HG03571 (cell line): ENCODE data around the gene APOL4.
"Not testable (repeated sequence)": the region's sequence is repeated elsewhere in the genome, so short reads cannot be mapped to it uniquely, and the experiment has no call there.

ENCODE experiments used
- ATAC-seq: cut with Tn5 transposase; IDR thresholded peaks from one replicate; pipeline ENCODE4 v1.9.1; 2021; ENCODE audit not compliant: unreplicated experiment

APOL4 gene

DNA sequence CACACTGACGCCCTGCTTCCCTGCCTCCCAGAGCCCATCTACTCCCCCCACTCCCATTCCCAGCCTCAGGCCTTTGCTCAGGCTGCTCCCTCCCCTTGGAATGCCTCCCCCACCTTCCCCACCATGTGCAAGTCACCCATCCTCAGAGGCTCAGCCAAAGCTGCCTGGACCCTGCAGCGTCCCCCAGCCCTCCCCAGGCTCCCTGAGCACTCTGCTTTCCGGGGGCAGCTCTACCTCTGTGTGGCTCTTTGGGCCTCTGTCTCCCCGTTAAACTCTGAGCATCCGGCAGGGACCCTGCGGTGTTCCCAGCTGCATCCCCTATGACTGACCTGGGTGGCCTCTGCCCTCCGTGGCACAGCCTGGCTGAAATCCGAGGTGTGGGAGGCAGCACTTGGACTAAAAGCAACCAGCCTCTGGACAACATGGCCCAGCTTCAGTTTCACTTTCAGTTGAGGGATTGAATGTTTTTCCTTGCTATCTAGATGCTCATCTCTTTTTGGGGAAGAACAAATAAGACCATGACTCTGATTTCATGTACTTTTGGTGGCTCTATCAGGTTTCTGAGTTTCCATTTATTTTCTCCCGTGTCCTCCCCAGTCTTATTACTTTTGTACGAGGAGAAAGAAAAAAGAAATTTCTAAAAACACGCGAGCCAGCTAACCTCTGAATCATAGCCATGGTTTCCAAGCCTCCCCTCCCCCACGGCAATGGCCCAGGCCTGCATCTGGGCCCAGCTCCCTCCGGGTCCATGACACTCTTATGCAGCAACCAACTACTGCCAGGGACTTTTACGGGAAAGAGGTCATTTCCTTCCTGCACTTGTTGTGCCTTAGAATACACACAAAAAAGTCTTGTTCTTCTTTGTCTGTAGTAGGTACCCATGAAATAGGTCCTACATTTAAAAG lies 44.8 kb downstream of the APOL4 start:
- ATAC-seq = no peak

DNA sequence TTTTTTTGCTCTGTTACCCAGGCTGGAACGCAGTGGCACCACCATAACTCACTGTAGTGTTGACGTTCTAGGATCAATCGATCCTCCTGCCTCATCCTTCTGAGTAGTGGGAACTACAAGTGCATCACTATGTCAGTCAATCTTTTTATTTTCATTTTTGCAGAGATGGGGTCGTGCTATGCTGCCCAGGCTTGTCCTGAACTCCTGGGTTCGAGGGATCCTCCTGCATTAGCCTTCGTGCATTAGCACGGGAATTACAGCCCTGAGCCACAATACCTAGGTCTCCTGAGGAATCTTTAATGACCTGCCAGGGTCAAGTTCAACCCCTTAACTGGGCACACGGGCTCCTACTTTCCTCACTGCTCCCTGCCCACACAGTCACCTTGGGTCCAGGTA lies 45.5 kb downstream of the APOL4 start:
- ATAC-seq = no peak

DNA sequence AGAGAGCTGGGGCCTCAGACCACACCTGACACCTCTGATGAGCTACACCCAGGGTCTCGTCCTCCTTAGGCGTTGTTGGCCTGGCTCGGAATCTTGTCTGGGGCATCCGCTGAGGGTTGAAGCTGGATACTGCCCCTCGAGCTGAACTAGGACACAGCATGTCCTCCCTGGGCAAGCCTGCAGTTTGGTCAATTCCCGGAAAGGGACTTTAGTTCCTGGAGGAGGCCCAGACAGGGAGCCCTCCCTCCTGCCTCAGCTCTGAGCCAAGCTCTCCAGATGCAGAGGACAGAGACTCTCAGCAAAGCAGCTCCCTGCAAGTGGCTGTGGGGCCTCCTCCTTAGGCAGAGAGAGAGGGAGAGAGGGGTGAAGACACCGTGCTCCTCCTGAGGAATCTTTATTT lies 45.9 kb downstream of the APOL4 start:
- no peak for ATAC-seq

DNA sequence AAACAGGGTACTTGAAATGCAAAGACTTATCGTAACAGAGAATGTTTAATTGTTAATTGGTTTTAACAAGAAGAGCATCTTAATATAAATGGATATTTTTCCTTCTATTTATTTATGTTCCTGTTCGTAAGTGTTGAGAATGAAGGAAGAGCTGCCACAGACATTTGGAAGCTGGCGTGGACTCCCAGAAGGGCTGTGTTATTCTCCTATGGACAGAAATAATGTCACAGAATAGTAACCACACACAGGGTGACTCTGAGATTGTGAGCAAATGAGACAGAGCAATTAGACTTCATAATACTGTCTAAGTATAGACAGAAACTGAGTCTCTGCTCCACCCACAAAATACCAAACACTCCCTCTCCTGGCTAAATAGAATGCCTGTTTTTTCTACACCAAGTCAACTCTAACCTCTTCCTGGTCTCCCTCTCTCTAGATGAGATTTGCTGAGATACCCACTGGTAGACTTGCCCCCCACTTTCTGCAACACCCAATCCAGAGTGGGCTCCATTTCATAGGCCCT lies 47.1 kb downstream of the APOL4 start:
- no peak for ATAC-seq

DNA sequence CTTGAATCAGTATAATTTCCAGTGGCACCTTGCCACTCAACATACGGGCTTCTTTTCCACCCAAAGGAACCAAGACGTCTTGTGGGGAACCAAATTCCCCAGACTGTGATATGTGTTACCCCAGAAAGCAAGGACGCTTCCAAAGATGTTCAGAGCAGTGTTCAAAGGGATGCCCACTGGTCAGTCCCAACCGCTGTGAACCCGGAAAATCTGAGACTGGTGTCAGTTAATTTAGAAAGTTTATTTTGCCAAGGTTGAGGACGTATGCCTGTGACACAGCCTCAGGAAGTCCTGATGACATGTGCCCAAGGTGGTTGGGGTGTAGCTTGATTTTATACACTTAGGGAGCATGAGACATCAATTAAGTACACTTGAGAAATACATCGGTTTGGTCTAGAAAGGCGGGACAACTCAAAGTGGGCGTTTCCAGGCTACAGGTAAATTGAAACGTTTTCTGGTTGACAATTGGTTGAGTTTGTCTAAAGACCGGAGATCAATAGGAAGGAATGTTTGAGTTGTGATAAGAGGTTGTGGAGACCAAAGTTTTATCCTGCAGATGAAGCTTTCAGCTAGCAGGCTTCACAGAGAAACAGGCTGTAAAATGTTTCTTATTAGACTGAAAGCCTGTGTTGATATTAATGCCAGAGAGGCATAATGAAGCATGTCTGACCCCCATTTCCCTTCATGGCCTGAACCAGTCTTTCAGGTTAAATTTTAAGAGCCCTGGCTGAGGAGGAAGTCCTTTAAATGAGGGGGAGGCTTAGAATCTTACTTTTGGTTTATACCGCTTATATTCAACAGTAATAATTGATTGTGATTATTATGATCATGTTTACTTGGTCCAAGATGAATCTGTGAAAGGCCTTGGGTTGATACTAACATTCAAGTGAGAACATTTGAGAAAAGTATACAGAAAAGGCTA lies 47.8 kb downstream of the APOL4 start:
- no peak for ATAC-seq

DNA sequence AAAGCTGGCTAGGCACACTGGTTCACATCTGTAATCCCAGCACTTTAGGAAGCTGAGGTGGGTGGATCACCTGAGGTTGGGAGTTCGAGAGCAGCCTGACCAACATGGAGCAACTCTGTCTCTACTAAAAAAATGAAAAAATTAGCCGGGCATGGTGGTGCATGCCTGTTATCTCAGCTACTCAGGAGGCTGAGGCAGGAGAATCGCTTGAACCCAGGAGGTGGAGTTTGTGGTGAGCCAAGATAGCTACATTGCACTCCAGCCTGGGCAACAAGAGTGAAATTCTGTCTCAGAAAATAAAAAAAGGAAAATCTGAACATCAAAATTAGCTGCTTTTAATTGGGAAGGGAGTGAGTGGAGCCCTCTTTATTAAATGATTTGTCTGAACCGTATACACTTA lies 48.8 kb downstream of the APOL4 start:
- not testable (repeated sequence) for ATAC-seq

DNA sequence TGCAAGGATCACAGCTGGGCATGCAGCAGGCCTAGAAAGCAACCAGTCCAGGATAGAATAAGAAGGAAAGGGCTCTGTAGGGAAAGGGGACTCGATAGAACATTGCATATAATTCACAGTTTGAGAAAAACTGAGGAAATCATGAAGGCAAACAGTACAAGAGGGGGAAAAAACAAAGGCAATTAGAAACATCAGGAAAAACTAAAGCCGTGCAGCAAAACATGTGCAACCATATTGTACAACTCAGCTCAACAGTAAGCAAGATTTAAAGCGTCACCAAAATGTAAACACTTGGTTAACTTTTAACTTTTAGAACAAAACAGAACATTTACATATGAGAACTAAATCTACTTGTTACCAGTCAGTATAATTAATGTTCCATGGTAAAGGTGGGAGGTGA lies 49.5 kb downstream of the APOL4 start:
- ATAC-seq = no peak

DNA sequence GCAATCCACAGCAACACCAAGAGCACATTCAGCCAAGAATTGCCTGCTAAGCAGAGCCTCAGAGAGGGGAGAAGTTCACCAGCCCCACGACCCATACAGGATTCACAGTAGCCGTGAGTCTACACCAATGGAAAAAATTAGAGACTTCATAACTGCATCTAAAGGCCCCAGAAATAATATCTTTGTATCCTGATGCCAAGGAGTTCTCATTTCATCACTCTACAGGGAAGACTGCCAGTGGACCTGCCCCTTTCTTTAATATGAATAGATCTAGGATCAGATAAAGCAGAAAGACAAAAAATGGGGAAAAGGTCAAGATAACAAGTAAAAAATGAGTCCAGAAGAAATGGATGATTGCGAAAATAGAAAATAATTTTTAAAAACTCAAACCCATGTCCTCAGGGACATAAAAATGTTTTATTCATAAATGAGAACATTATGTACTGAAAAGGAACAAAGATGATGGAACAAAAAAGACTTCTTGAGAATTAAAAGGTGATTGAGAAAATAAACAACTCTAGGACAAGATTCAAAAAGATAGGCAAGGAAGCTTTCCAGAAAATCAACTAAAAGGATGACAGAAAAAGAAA lies 50.5 kb downstream of the APOL4 start:
- no peak for ATAC-seq

DNA sequence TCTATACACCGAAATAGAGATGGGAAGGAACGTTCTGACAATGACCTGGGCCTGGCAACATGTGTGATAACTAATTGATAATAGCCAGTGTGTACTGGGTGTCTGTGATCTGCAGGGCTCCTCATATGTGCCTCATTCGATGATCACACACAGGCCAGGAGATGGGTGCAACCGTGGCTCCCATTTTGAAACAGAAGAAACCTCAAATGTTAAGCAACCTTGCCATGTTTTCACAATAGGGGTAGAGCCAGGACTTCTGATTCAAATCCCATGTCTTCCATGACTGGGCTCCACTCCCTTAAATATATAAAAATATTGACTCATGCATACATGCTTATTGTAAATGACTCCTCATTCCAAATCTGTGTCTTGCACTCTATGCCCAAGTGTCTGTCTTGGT lies 52.2 kb downstream of the APOL4 start:
- no peak for ATAC-seq

DNA sequence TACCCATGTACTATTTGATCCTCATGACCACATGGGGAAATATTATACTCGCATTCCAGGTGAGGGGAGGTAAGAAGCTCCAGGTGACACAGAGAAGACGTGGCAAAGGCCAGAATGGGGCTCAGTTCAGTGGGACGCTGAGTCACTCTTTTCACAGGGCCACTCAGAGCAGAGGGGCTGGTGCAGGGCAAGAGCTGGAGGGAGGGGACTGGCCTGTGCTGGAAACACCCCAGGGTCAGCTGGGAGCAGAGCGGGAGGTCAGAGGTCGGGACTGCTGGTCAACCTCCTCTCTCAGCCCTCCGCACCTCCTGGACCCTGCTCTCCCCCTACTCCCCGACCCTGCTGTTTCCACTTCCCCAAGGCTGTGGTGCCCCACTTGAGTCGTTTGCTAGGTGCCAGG lies 53.2 kb downstream of the APOL4 start:
- no peak for ATAC-seq

DNA sequence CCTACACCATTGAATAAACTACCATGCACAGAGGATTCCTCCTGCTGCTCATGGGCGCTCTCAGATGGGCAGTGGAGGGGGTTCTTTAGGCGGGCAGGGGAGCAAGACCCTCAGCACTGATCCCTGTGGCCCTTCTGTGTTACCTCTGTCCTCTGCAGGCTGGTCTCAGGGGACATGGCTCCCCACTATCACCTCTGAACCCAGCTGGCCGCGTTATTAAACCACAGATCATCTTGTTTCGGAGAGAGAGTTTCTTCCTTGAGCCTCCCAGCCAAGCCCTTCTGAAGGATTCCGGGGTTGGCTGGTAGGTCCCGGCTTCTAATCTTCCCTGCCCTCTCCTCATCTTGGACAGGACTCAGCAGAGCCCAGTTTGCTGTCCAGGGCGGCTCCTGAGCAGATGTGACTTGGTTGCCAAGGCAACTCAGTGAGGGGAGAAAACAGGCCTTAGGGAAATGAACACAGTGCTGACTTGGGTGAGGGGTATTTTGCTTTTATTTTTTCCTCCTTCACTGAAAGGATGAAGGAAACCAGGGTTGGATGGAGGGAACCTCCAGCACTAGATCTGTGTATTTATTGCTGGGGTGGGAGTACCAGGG lies 54.3 kb downstream of the APOL4 start:
- no peak for ATAC-seq

DNA sequence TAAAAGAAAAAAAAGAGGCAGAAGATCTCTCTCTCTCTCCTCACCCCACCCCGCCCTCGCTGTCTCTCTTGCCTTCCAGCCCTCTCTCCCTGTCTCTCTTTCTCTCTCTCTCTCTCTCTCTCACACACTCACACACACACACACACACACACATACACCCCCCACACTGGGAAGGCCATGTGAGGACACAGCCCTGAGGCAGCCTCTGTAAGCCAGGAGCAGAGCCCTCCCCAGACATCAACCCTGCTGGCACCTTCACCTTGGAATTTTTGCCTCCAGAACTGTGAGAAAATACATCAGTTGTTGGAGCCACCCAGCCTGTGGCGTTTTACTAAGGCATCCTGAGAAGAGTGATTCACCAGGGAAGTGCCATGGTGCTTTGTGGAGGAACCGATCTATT lies 55.7 kb downstream of the APOL4 start:
- ATAC-seq = no peak

DNA sequence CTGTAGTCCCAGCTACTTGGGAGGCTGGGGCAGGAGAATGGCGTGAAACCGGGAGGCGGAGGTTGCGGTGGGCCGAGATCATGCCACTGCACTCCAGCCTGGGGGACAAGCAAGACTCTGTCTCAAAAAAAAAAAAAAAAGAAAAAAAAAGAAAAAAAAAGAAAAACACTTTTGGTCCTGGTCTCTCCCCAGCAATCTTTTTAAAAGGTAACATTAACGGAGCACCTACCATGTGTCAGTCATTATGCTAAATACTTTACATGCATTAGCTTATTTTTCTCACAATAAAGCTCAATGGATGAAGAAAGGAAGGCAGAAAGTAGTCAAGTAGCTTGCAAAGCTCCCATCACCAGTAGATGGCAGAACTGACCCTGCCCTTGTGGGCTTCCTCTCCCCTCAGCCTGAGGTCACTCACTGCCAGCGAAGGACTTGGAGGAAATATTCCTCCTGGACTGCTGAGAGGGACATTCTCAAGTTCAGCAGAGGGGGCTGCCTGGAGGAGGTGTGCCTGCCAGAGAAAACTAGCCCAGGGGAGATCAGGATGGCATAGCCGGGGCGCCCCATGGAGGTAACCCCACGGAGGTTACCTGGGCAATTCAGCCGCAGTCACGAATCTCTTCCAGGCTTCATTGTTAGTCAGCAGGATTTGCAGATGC lies 56.6 kb downstream of the APOL4 start:
- no peak for ATAC-seq

DNA sequence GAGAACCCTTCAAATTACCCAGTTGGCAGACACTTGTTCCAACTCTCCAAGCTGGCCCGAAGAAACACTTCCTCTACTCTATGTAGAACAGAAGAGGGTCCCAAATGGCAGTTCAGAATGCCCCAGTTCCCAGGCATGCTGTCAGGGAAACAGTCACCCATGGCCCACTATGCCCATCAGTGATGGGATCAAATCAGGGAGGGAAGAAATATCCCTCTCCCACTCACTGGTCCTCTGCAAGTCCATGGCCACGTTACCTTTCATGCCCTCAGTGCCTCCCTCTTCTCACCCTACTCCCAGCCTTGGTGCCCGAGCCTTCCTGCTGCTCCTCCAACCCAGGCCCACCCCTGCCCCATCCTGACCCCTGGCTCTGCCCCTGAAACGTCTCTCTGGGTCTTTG lies 57.7 kb downstream of the APOL4 start:
- ATAC-seq = no peak

DNA sequence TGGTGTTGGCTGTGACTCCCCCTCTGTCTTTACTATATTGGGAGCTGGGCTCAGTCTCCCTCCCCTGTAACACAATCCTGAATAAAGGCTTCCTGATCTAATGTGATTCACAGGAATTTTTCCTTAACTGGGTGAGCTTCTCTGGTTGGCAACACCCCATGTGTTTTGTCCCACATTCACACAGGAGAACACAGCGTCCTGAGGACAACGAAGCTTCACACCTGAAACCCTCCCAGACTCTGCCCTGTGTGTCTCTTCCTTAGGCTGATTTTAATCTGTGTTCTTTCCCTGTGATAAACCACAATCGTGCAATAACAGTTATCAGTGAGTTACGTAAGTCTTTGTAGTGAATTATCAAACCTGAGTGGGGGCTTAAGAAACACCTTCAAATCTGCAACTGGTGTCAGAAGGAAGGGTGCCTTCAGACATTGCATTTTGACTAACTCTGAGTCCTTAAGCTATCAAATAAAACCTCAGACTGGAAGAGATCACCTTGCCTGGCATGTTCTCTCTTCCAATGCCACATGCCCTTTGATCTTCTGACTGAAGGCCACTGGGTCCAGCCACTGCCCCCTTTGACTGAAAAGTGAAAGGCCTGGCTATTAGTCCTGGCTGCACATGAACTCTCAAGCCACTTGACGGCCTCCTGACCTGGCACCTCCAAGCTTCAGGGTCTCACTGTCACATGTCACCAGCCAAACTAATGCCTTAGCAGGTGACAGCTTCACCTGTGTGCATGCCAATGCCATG lies 58.4 kb downstream of the APOL4 start:
- ATAC-seq = no peak

DNA sequence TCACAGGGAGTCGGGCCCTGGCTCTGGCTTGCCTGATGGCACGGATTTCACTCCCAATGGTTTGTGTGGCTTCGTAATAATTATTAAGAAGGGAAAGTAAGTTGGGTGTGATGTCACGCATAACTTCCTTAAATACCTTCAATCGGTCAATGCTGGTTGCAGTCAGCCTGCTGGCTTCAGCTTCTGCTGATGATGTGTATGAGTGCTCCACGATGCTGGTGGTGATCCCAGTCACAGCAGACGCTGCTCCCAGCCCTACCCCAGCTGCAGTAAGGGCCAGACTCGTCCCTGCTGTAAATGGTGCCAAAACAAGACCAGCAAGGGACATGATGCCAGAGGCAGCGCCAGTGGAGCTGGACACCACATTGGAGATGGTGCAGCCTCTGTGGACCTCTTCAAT lies 60.1 kb downstream of the APOL4 start:
- ATAC-seq = no peak
